H1 (cell line): ENCODE data around the gene CTNNA3. TPM values are rescaled to one million over a fixed set of nuclear protein-coding genes. Genes with fewer than 3 reads are reported as not detected.

ENCODE experiments used
- CTCF ChIA-PET: fragments of 300-600 bp; sonication (Branson Sonifier 250); formaldehyde crosslinking; loops from one replicate; lab custom pipeline; 2021; ENCODE audit not compliant: partially characterized antibody; lab: Charles Lee
- POLR2A ChIA-PET: fragments of 300-600 bp; sonication (Branson Sonifier 250); formaldehyde crosslinking; loops from one replicate; lab custom pipeline; 2021; ENCODE audit warnings: inconsistent platforms; ENCODE audit not compliant: partially characterized antibody; lab: Charles Lee
- DNase-seq, 2 experiments: peaks; one replicate each; pipeline versions ENCODE4 v3.0.0 to v3.0.0-alpha.2; 2010 to 2022; ENCODE audit warnings: low spot score in 2 of 2, low read depth in 1 of 2, mixed read lengths in 1 of 2
- FAIRE-seq: peaks from 2 replicates; lab custom pipeline; 2011; peaks lifted over from hg19 to GRCh38; lab: Jason Lieb, UNC
- H2AFZ ChIP-seq: 2 replicates; pipeline ENCODE4 v1.8.1; 2012; ENCODE audit warnings: low read length, inconsistent platforms
- H2AK5ac ChIP-seq: 2 replicates; pipeline ENCODE4 v1.6.1; 2013; ENCODE audit warnings: low read depth, low read length
- H2BK120ac ChIP-seq: replicated peaks from 2 replicates; pipeline ENCODE3; 2013; ENCODE audit warnings: low read depth, low read length, inconsistent platforms
- H2BK12ac ChIP-seq: 2 replicates; pipeline ENCODE4 v1.6.1; 2013; ENCODE audit warnings: low read depth, low read length
- H2BK15ac ChIP-seq: 2 replicates; pipeline ENCODE4 v1.6.1; 2013; ENCODE audit warnings: low read length
- H2BK20ac ChIP-seq: 2 replicates; pipeline ENCODE4 v1.6.1; 2013; ENCODE audit warnings: low read length
- H2BK5ac ChIP-seq: 2 replicates; pipeline ENCODE4 v1.6.1; 2013; ENCODE audit warnings: low read depth, low read length
- H3K14ac ChIP-seq: 2 replicates; pipeline ENCODE4 v1.6.1; 2013; ENCODE audit warnings: inconsistent platforms; ENCODE audit not compliant: insufficient read length
- H3K18ac ChIP-seq: 2 replicates; pipeline ENCODE4 v1.6.1; 2013; ENCODE audit warnings: low read length; ENCODE audit errors: extremely low read depth
- H3K23ac ChIP-seq: 2 replicates; pipeline ENCODE4 v1.6.1; 2013; ENCODE audit warnings: inconsistent platforms; ENCODE audit not compliant: insufficient read length
- H3K23me2 ChIP-seq: 2 replicates; pipeline ENCODE4 v1.6.1; 2013; ENCODE audit warnings: low read depth, low read length
- H3K27ac ChIP-seq: 2 replicates; pipeline ENCODE4 v1.6.1; 2011; ENCODE audit warnings: low read depth, low read length, inconsistent platforms
- H3K27me3 ChIP-seq, 4 experiments: replicated peaks in 1 of 4; 1 replicate in 1 of 4; 2 replicates in 3 of 4; pipeline versions ENCODE4 v1.6.1 to v1.8.1; 2011 to 2013; ENCODE audit warnings: low read length in 3 of 4, mild to moderate bottlenecking in 3 of 4, inconsistent platforms in 2 of 4, mixed read lengths in 2 of 4, moderate library complexity in 1 of 4; ENCODE audit not compliant: control insufficient read depth in 3 of 4, insufficient read depth in 3 of 4; ENCODE audit errors: extremely low read depth in 1 of 4
- H3K36me3 ChIP-seq, 4 experiments: 2 replicates each; pipeline versions ENCODE4 v1.6.1 to v1.8.1; 2011 to 2013; ENCODE audit warnings: mild to moderate bottlenecking in 4 of 4, low read length in 3 of 4, moderate library complexity in 2 of 4, control low read depth in 1 of 4, inconsistent platforms in 1 of 4; ENCODE audit not compliant: insufficient read depth in 4 of 4, control insufficient read depth in 2 of 4
- H3K4ac ChIP-seq: replicated peaks from 2 replicates; pipeline ENCODE3; 2013; ENCODE audit warnings: low read length, low read depth, mixed read lengths, inconsistent platforms; ENCODE audit not compliant: insufficient read length
- H3K4me1 ChIP-seq, 4 experiments: replicated peaks in 1 of 4; 1 replicate in 1 of 4; 2 replicates in 3 of 4; pipeline versions ENCODE4 v1.6.1 to v1.8.1; 2011 to 2013; ENCODE audit warnings: low read length in 3 of 4, inconsistent platforms in 2 of 4, mixed read lengths in 1 of 4; ENCODE audit not compliant: insufficient read depth in 4 of 4, control insufficient read depth in 3 of 4
- H3K4me2 ChIP-seq, 2 experiments: 2 replicates each; pipeline versions ENCODE4 v1.6.1 to v1.8.1; 2011 to 2013; ENCODE audit warnings: low read depth in 2 of 2, low read length in 2 of 2, control low read depth in 1 of 2, inconsistent platforms in 1 of 2, mild to moderate bottlenecking in 1 of 2; ENCODE audit not compliant: insufficient read depth in 1 of 2
- H3K4me3 ChIP-seq, 4 experiments: fragments of 200-600, 300-600 bp in 1 of 4; sonication (generic), shearing (Covaris generic), sonication (Bioruptor Twin) in 1 of 4; 2 replicates each; pipeline versions ENCODE4 v1.5.1 to v1.8.1; 2011 to 2016; ENCODE audit warnings: low read length in 4 of 4, low read depth in 3 of 4, control low read depth in 2 of 4, inconsistent platforms in 2 of 4, mild to moderate bottlenecking in 2 of 4, mixed read lengths in 1 of 4, moderate library complexity in 1 of 4; ENCODE audit not compliant: insufficient read depth in 2 of 4; ENCODE audit errors: extremely low read depth in 1 of 4
- H3K56ac ChIP-seq: replicated peaks from 2 replicates; pipeline ENCODE3; 2013; ENCODE audit warnings: low read depth, mild to moderate bottlenecking, mixed read lengths, low read length, inconsistent platforms; ENCODE audit not compliant: insufficient read length
- H3K79me1 ChIP-seq: 2 replicates; pipeline ENCODE4 v1.6.1; 2013; ENCODE audit warnings: low read depth, low read length, control low read depth
- H3K79me2 ChIP-seq, 2 experiments: 2 replicates each; pipeline versions ENCODE4 v1.6.1 to v1.8.1; 2012 to 2013; ENCODE audit warnings: low read length in 2 of 2, mild to moderate bottlenecking in 2 of 2, inconsistent platforms in 1 of 2; ENCODE audit not compliant: insufficient read depth in 2 of 2, control insufficient read depth in 1 of 2
- H3K9ac ChIP-seq, 4 experiments: replicated peaks in 1 of 4; 1 replicate in 1 of 4; 2 replicates in 3 of 4; pipeline versions ENCODE4 v1.6.1 to v1.8.1; 2011 to 2013; ENCODE audit warnings: low read depth in 3 of 4, low read length in 3 of 4, control low read depth in 2 of 4, mild to moderate bottlenecking in 2 of 4, moderate library complexity in 2 of 4, inconsistent platforms in 1 of 4; ENCODE audit errors: extremely low read depth in 1 of 4
- H3K9me3 ChIP-seq, 2 experiments: 2 replicates each; pipeline versions ENCODE4 v1.6.1 to v1.8.1; 2012 to 2013; ENCODE audit warnings: mild to moderate bottlenecking in 2 of 2, moderate library complexity in 2 of 2, control low read depth in 1 of 2, inconsistent platforms in 1 of 2, low read depth in 1 of 2, low read length in 1 of 2, mixed read lengths in 1 of 2; ENCODE audit not compliant: insufficient read depth in 2 of 2
- H4K20me1 ChIP-seq, 2 experiments: replicated peaks in 1 of 2; 2 replicates each; pipeline versions ENCODE3 to v1.8.1; 2011 to 2013; ENCODE audit warnings: inconsistent platforms in 2 of 2, low read length in 2 of 2, mild to moderate bottlenecking in 1 of 2; ENCODE audit not compliant: insufficient read depth in 2 of 2, control insufficient read depth in 1 of 2
- H4K5ac ChIP-seq: 2 replicates; pipeline ENCODE4 v1.6.1; 2013; ENCODE audit warnings: low read length, low read depth, mixed read lengths, inconsistent platforms; ENCODE audit not compliant: insufficient read length
- H4K8ac ChIP-seq: 2 replicates; pipeline ENCODE4 v1.8.0; 2013; ENCODE audit warnings: mild to moderate bottlenecking, moderate library complexity, low read length, inconsistent platforms; ENCODE audit not compliant: insufficient read depth; ENCODE audit errors: extremely low read depth
- H4K91ac ChIP-seq: replicated peaks from 2 replicates; pipeline ENCODE3; 2013; ENCODE audit warnings: low read length, mixed read lengths, inconsistent platforms; ENCODE audit not compliant: insufficient read length
- GTF2F1 ChIP-seq: IDR thresholded peaks from 2 replicates; pipeline ENCODE4 v1.6.1; 2012; ENCODE audit warnings: low read depth, low read length, improper control_type of control experiment, borderline replicate concordance
- RNF2 ChIP-seq: fragments of 200-900, 300-1000 bp; sonication (generic); IDR thresholded peaks from 2 replicates; pipeline ENCODE4 v1.7.1; 2016; ENCODE audit warnings: borderline replicate concordance, low read depth, mild to moderate bottlenecking, antibody characterized with exemption, low read length; ENCODE audit not compliant: poor library complexity, severe bottlenecking; ENCODE audit errors: missing control alignments
- WGBS, 2 experiments: shearing (Covaris generic) in 1 of 2; methylation state at CpG; one replicate each; pipeline versions ENCODE4 v1.1.6 to v1.1.7; 2013 to 2015; ENCODE audit warnings: low lambda C conversion rate in 2 of 2, mixed read lengths in 2 of 2, inconsistent platforms in 1 of 2, low coverage in 1 of 2, missing lambda C conversion rate in 1 of 2; ENCODE audit not compliant: insufficient replicate concordance in 2 of 2, insufficient coverage in 1 of 2, insufficient read length in 1 of 2; ENCODE audit errors: extremely low coverage in 1 of 2, missing lambda C conversion rate in 1 of 2; 5-methylcytosine and 5-hydroxymethylcytosine counted together
- polyA plus RNA-seq, 7 experiments: library from polyadenylated mRNA; depleted of rRNA in 3 of 7; stranded (reverse) in 5 of 7; unstranded in 2 of 7; fragments of >200 nt in 5 of 7; fragments of 200-250 nt in 2 of 7; gene quantifications; 1 replicate in 5 of 7; 2 replicates in 1 of 7; 4 replicates in 1 of 7; pipeline versions ENCODE4 v1.2.1 to v1.2.3, GENCODE V29; 2011 to 2013; ENCODE audit warnings: missing spikeins in 2 of 7, mixed read lengths in 2 of 7
- total RNA-seq: library from RNA; stranded (reverse); fragmentation: NEBNext Ultra II Directional; extraction: Animal tissue kit (Norgen Biotek cat#: 25700); gene quantifications from 2 replicates; pipeline ENCODE4 v1.2.1, GENCODE V29; 2021

The CTNNA3 gene
- total and polyA plus RNA-seq, 2 of the 8 experiments (the other 6 are each of a cell fraction or from before 2014, with no cell fraction given) = 1.3 to 1.5 TPM

GRCh38 chr10:67477868-67478267 is 218.1 kb downstream of the CTNNA3 start:
- H3K23me2 ChIP-seq = no peaks in the 10 kb centered on the region
- H2BK120ac ChIP-seq = no peak overlapping the region
- H3K56ac ChIP-seq = no peak overlapping the region
- no peaks in the 10 kb centered on the region for H3K79me1 ChIP-seq
- H3K4me3 ChIP-seq = no peak overlapping the region
- H3K9ac ChIP-seq = no peak overlapping the region
- H3K4me2 ChIP-seq = no peak overlapping the region
- peaks cover 0 to 2% of the 10 kb centered on the region in 2 experiments for H4K20me1 ChIP-seq
- no peaks in the 10 kb centered on the region for H3K79me2 ChIP-seq
- H3K4ac ChIP-seq = no peak overlapping the region
- H3K27me3 ChIP-seq = no peaks in the 10 kb centered on the region
- no peaks in the 10 kb centered on the region for H3K36me3 ChIP-seq
- H2BK15ac ChIP-seq = no peak overlapping the region
- CTCF ChIA-PET = interaction anchor here (1.3 kb wide), 1 partner anchor 171 kb away, joined by 3 read pairs; no protein-coding TSS in a partner anchor
- H3K9me3 ChIP-seq = no peaks in the 10 kb centered on the region
- H2BK5ac ChIP-seq = no peak overlapping the region
- no peak overlapping the region for H2BK20ac ChIP-seq
- H3K23ac ChIP-seq = no peak overlapping the region
- WGBS, 2 experiments = 85% methylated on average over 1 of the region's 1 CpG; no CpG with 5 or more reads in 1 of the 2 experiments
- H2AFZ ChIP-seq = no peak overlapping the region
- POLR2A ChIA-PET = no interaction called here
- no peak overlapping the region for H3K27ac ChIP-seq
- H3K4me1 ChIP-seq = no peaks in the 10 kb centered on the region
- H4K5ac ChIP-seq = no peak overlapping the region
- DNase-seq (no peak), FAIRE-seq (no peak)
- H4K91ac ChIP-seq = no peak overlapping the region
- H3K18ac ChIP-seq = no peak overlapping the region
- H4K8ac ChIP-seq = no peak overlapping the region
- H3K14ac ChIP-seq = no peak overlapping the region
- H2AK5ac ChIP-seq = no peak overlapping the region
- no peak overlapping the region for H2BK12ac ChIP-seq
- TF ChIP-seq GTF2F1 (no peak), RNF2 (no peak)
